SK-N-SH (cell line): Measurements from ENCODE around the gene TADA2B. TPM values are rescaled to one million over a fixed set of nuclear protein-coding genes. Genes with fewer than 3 reads are reported as not detected.

ENCODE experiments used
- CTCF ChIA-PET: fragments of 300-600, 350-600 bp; formaldehyde crosslinking; extraction: SDS; loops from one replicate; lab custom pipeline; 2021; lab: Yijun Ruan, JAX
- POLR2A ChIA-PET: fragments of 350-600 bp; sonication (Branson Sonifier 250); formaldehyde crosslinking; extraction: SDS; loops from one replicate; lab custom pipeline; 2020; ENCODE audit warnings: antibody characterized with exemption, inconsistent platforms; lab: Yijun Ruan, JAX
- DNase-seq: peaks from one replicate; pipeline ENCODE4 v3.0.0; 2012
- H2AFZ ChIP-seq: fragments of 200-600 bp; sonication (generic); 2 replicates; pipeline ENCODE4 v1.8.1; 2016; ENCODE audit warnings: antibody characterized with exemption, mild to moderate bottlenecking, low read depth
- H3F3A ChIP-seq: fragments of 200-600 bp; sonication (generic); replicated peaks from 2 replicates; pipeline ENCODE3; 2016; ENCODE audit warnings: antibody characterized with exemption, mild to moderate bottlenecking; ENCODE audit not compliant: insufficient read depth
- H3K27ac ChIP-seq, 2 experiments: fragments of 200-500 bp in 1 of 2; fragments of 200-600 bp in 1 of 2; sonication (Bioruptor generic) in 1 of 2; sonication (generic), shearing (Covaris generic) in 1 of 2; 2 replicates each; pipeline versions ENCODE4 v1.5.1 to v1.6.1; 2014 to 2016; ENCODE audit warnings: low read depth in 2 of 2, inconsistent platforms in 1 of 2, low read length in 1 of 2, mild to moderate bottlenecking in 1 of 2, mixed read lengths in 1 of 2
- H3K27me3 ChIP-seq: fragments of 200-600 bp; sonication (generic), shearing (Covaris generic); 2 replicates; pipeline ENCODE4 v1.6.1; 2016; ENCODE audit warnings: mixed run types; ENCODE audit not compliant: insufficient read depth
- H3K36me3 ChIP-seq, 2 experiments: fragments of 200-500 bp in 1 of 2; fragments of 200-600 bp in 1 of 2; sonication (Bioruptor generic) in 1 of 2; sonication (generic) in 1 of 2; replicated peaks in 1 of 2; 2 replicates each; pipeline versions ENCODE3 to v1.5.1; 2014 to 2016; ENCODE audit warnings: low read length in 1 of 2, mild to moderate bottlenecking in 1 of 2; ENCODE audit not compliant: insufficient read depth in 2 of 2, control insufficient read depth in 1 of 2
- H3K4me1 ChIP-seq, 2 experiments: fragments of 200-500 bp in 1 of 2; fragments of 200-600 bp in 1 of 2; sonication (Bioruptor generic) in 1 of 2; sonication (generic), shearing (Covaris generic) in 1 of 2; 2 replicates each; pipeline versions ENCODE4 v1.5.1 to v1.6.1; 2014 to 2016; ENCODE audit warnings: low read depth in 1 of 2, low read length in 1 of 2, mixed run types in 1 of 2; ENCODE audit not compliant: insufficient read depth in 2 of 2, control insufficient read depth in 1 of 2
- H3K4me2 ChIP-seq: fragments of 200-600 bp; sonication (generic), shearing (Covaris generic); 2 replicates; pipeline ENCODE4 v1.6.1; 2017; ENCODE audit warnings: mixed run types
- H3K4me3 ChIP-seq, 2 experiments: fragments of 200-500 bp in 1 of 2; fragments of 200-600 bp in 1 of 2; sonication (Bioruptor generic) in 1 of 2; sonication (generic), shearing (Covaris generic) in 1 of 2; 2 replicates each; pipeline versions ENCODE4 v1.5.1 to v1.8.1; 2014 to 2016; ENCODE audit warnings: low read depth in 2 of 2, inconsistent platforms in 1 of 2, low read length in 1 of 2, mild to moderate bottlenecking in 1 of 2, mixed read lengths in 1 of 2, moderate library complexity in 1 of 2
- H3K79me2 ChIP-seq: fragments of 200-600 bp; sonication (generic); 2 replicates; pipeline ENCODE4 v1.8.1; 2017; ENCODE audit warnings: mild to moderate bottlenecking; ENCODE audit not compliant: insufficient read depth
- H3K9ac ChIP-seq: fragments of 200-600 bp; sonication (generic); 2 replicates; pipeline ENCODE4 v1.6.1; 2017; ENCODE audit warnings: mixed run types
- H3K9me2 ChIP-seq: fragments of 200-600 bp; sonication (generic); 2 replicates; pipeline ENCODE4 v1.6.1; 2017; ENCODE audit warnings: mixed run types
- H3K9me3 ChIP-seq: fragments of 200-600 bp; sonication (generic); 2 replicates; pipeline ENCODE4 v1.6.1; 2017; ENCODE audit warnings: mixed run types, mild to moderate bottlenecking, moderate library complexity
- H4K20me1 ChIP-seq: fragments of 200-600 bp; sonication (generic); 2 replicates; pipeline ENCODE4 v1.6.1; 2017; ENCODE audit warnings: mild to moderate bottlenecking, mixed run types; ENCODE audit not compliant: insufficient read depth
- FOXM1 ChIP-seq: IDR thresholded peaks from 2 replicates; pipeline ENCODE4 v1.4.0; 2012; ENCODE audit warnings: low read depth, mild to moderate bottlenecking
- WGBS: methylation state at CpG from one replicate; pipeline ENCODE4 v1.1.6; 2017; ENCODE audit warnings: low lambda C conversion rate; 5-methylcytosine and 5-hydroxymethylcytosine counted together
- polyA plus RNA-seq, 3 experiments: library from polyadenylated mRNA; depleted of rRNA; stranded (reverse); fragments of >200 nt; gene quantifications; 2 replicates each; pipeline ENCODE4 v1.2.3, GENCODE V29; 2012
- TF ChIP-seq, protein P1 (sequence below): IDR thresholded peaks from 2 replicates; pipeline ENCODE4 v1.4.0; 2012; ENCODE audit warnings: low read depth
- TF ChIP-seq, protein P2 (sequence below): fragments of 150-350 bp; IDR thresholded peaks from 2 replicates; pipeline ENCODE4 v1.6.1; 2017; ENCODE audit warnings: antibody characterized with exemption, low read length, low read depth, borderline replicate concordance

Gene TADA2B
- polyA plus RNA-seq, 1 of the 3 experiments (the other 2 are of a cell fraction), result 8.0 TPM

DNA sequence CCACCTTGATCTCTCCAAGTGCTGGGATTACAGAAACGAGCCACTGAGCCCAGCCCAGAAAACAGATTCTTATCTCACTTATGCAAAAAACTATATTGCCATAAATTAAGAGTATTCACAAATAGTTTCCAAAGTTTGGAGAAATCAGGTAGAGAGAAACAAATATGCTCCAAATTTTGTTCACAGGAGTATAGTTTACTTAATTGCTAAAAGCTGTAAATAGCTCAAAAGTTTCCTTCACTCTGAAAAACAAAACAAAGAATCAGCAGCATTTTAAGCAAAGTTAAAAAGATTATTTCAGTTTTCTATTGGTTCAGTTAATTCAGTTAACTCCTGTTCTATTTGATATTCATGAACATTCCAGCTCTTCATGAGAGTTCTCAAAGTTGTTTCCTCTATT lies 43.2 kb downstream of the TADA2B start:
- Histone ChIP-seq H3K4me3 (no peak overlapping the region), H3K27ac (no peak overlapping the region), H3K36me3 (no peaks in the 10 kb centered on the region), H3K4me1 (peaks cover 0 to 2% of the 10 kb centered on the region in 2 experiments; a peak in 1 of 4 replicates), H3K27me3 (no peaks in the 10 kb centered on the region; the same call in 1 of the 2 replicates), H2AFZ (no peak overlapping the region), H3K79me2 (no peaks in the 10 kb centered on the region), H3K9me3 (no peaks in the 10 kb centered on the region), H3K9me2 (no peaks in the 10 kb centered on the region), H3K4me2 (no peak overlapping the region), H3F3A (no peaks in the 10 kb centered on the region), H4K20me1 (no peaks in the 10 kb centered on the region), H3K9ac (no peak overlapping the region)
- DNase-seq, result no peak
- CTCF ChIA-PET, result interaction anchor here (3.0 to 8.1 kb wide), 2 partner anchors 16 to 112 kb away, joined by 8 to 80 read pairs; partner anchors contain the start of gene GRPEL1
- POLR2A ChIA-PET, result no interaction called here
- WGBS, result 5% methylated on average over 1 of the region's 1 CpG
- TF ChIP-seq, protein P1, sequence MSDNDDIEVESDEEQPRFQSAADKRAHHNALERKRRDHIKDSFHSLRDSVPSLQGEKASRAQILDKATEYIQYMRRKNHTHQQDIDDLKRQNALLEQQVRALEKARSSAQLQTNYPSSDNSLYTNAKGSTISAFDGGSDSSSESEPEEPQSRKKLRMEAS, result no peak

DNA sequence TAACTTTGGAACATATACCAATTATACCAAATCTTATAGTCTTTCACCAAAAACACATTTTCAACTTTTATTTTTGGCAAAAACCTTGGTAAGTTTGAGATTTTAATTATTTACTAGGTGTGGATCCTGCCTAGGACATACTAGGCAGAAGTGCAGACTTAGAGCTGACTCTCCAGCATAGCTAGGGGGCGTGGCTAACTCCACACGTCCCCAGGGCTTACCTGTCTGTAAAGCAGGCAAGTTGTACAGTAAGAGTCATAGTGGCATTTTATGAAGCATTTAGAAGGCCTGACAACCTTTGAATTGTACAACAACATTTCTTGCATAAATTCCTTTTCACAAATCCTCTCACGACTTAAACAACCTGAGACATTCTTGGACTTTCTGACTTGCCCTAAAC lies 43.9 kb downstream of the TADA2B start:
- no peak for DNase-seq
- ChIA-PET CTCF (interaction anchor here (3.0 kb wide), 1 partner anchor 113 kb away, joined by 8 read pairs; no protein-coding TSS in a partner anchor), POLR2A (no interaction called here)
- Histone ChIP-seq H2AFZ (no peak overlapping the region), H4K20me1 (no peaks in the 10 kb centered on the region), H3K9me2 (no peaks in the 10 kb centered on the region), H3K9ac (no peak overlapping the region), H3K27ac (no peak overlapping the region), H3K79me2 (no peaks in the 10 kb centered on the region), H3K4me2 (no peak overlapping the region), H3K9me3 (no peaks in the 10 kb centered on the region), H3F3A (no peaks in the 10 kb centered on the region), H3K4me3 (no peak overlapping the region), H3K36me3 (no peaks in the 10 kb centered on the region), H3K4me1 (peaks cover 0 to 2% of the 10 kb centered on the region in 2 experiments; a peak in 1 of 4 replicates), H3K27me3 (no peaks in the 10 kb centered on the region; the same call in 1 of the 2 replicates)
- TF ChIP-seq, protein P2, sequence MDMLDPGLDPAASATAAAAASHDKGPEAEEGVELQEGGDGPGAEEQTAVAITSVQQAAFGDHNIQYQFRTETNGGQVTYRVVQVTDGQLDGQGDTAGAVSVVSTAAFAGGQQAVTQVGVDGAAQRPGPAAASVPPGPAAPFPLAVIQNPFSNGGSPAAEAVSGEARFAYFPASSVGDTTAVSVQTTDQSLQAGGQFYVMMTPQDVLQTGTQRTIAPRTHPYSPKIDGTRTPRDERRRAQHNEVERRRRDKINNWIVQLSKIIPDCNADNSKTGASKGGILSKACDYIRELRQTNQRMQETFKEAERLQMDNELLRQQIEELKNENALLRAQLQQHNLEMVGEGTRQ, result no peak
- 36% methylated on average over 3 of the region's 3 CpGs for WGBS

DNA sequence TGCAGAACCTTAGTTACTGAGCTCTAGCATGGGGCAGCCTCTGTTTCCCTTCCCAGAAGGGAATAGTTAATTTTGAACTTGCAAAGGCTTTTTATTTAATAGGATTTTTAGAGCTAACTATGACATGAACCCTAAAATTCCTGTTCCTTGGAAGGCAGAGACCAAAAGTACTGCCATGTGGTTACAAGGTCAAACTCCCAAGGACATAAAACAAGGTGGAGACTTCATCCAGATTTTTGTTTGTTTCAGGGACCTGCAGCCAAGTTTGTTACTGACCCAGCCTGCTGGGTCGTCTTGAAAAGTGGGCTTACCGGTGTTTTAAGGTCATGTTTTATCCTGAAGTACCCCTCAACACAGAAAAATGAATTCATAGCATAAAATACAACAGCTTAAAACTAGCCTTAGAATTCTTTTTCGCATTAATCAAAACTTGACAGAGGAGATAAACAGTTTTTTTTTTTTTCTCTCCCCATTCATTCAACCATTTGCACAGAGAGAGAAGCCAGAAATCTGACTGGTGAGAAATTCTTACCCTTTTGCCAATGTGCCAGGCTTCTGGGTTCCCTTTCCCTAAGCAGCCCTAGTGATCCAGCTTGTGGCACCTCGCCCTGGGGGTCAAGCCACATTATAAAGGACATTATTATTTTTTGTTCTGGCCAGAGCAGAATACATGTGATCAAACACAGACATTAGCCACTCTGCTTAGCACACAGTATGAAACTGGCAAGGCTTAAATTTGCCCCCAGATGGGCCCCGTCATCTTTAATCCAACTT lies 46.2 kb downstream of the TADA2B start:
- ChIA-PET CTCF (interaction anchor here (1.0 to 3.2 kb wide), 5 partner anchors 10 to 62 kb away, joined by 3 to 11 read pairs (median 4); a partner anchor contains a TSS), POLR2A (no interaction called here)
- no peaks in the 10 kb centered on the region for H3F3A ChIP-seq
- H3K27ac ChIP-seq, result no peak overlapping the region
- H3K27me3 ChIP-seq, result no peaks in the 10 kb centered on the region; the same call in 1 of the 2 replicates
- no peak overlapping the region for H3K4me2 ChIP-seq
- H3K9me2 ChIP-seq, result no peaks in the 10 kb centered on the region
- H2AFZ ChIP-seq, result no peak overlapping the region
- no peaks in the 10 kb centered on the region for H3K36me3 ChIP-seq
- no peak for DNase-seq
- no peaks in the 10 kb centered on the region for H4K20me1 ChIP-seq
- no peaks in the 10 kb centered on the region for H3K9me3 ChIP-seq
- H3K4me3 ChIP-seq, result no peak overlapping the region
- TF ChIP-seq FOXM1, result no peak
- H3K9ac ChIP-seq, result no peak overlapping the region
- 60% methylated on average over 5 of the region's 5 CpGs for WGBS
- H3K4me1 ChIP-seq, result peaks cover 0 to 2% of the 10 kb centered on the region in 2 experiments; a peak in 1 of 4 replicates
- no peaks in the 10 kb centered on the region for H3K79me2 ChIP-seq
